ENCODE measurements around the gene ARID5A. TPM values are rescaled to one million over a fixed set of nuclear protein-coding genes. Genes with fewer than 3 reads are reported as not detected.

The ARID5A gene
- total RNA-seq, 4 donors from 2014 or later: 9.8 to 113 (median 18.1) TPM

DNA sequence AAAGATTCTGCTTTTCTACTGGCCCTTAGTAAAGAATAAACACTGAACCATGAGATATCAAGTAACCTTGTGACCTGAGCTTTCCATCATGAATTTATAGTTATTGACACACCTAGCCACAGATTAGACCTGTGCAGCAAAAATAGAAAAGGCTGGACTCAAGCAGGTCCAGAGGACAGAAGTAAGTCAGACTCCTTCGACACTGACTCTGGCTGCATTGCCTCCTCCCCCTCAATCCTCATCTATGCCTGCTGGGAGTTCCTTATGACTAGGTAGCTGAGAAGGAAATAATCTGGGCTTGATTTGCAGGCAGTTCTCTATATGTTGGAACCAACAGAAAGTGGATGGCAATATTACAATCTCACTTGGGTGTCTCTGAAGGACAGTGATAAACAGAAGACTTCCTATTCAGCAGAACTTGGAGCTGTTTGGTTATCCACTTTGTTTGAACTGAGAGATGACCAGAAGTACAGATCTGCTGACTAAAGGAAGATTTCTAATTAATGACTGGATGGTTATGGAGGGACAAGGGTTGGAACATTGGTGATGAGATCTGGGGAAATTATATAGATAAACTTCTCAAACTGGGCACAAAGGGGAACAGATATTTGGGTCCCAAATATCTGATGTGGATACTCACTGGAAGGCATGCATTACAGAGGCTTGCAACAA, 39.4 kb downstream of the ARID5A start:
- Histone ChIP-seq H3K4me1 (no peaks in the 10 kb centered on the region), H3K27me3 (no peaks in the 10 kb centered on the region), H3K27ac (no peak overlapping the region), H3K36me3 (no peaks in the 10 kb centered on the region), H3K4me3 (no peak overlapping the region), H3K9me3 (no peaks in the 10 kb centered on the region)
- intact Hi-C loops (cut with DNase I; ENCODE audit: low total_unique reads): no loop called here
- in situ Hi-C loops (cut with MboI; ENCODE audit: low pct_ligation_motif_present in 1 of 4, low pct_unique_long_range_greater_than_20kb in 1 of 4, low sequenced_read_pairs in 3 of 4): no loop called here
- DNase-seq: no peak
- TF ChIP-seq EP300 (IDR thresholded peaks at IDR 0.05; ENCODE audit: low read depth) (no peak), POLR2A (IDR thresholded peaks at IDR 0.05) (no peak)
- WGBS, 2 donors (ENCODE audit: low coverage in 1 of 2): 83% methylated on average over 1 of the region's 1 CpG; no CpG with 5 or more reads in 1 of the 2 donors

DNA sequence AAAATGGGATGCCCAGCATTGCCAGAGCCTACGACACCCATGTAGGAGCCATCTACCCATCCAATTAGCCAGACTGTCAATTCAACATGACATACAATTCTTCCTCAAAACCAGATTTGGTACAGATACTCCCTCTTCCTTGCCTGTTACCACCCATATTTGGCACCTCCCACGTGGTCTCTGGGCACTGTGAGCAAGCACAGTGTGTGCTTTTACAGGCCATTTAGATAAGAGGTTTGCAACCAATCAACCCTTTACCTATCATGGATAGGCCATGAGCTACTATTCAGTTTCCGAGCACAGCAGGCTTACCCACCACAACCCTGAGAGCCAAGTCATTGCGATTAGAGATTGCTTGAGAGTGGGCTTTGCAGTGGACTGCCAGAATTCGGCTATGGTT, 40.9 kb downstream of the ARID5A start:
- no peaks in the 10 kb centered on the region for H3K4me1 ChIP-seq
- H3K27me3 ChIP-seq: no peaks in the 10 kb centered on the region
- WGBS, 2 donors (ENCODE audit: low coverage in 1 of 2): 86 to 90% methylated on average over 2 to 5 of the region's 5 CpGs
- DNase-seq: no peak
- no peak overlapping the region for H3K27ac ChIP-seq
- intact Hi-C loops (cut with DNase I; ENCODE audit: low total_unique reads) (no loop called here), in situ Hi-C loops (cut with MboI; ENCODE audit: low pct_ligation_motif_present in 1 of 4, low pct_unique_long_range_greater_than_20kb in 1 of 4, low sequenced_read_pairs in 3 of 4) (no loop called here)
- TF ChIP-seq, protein P1, sequence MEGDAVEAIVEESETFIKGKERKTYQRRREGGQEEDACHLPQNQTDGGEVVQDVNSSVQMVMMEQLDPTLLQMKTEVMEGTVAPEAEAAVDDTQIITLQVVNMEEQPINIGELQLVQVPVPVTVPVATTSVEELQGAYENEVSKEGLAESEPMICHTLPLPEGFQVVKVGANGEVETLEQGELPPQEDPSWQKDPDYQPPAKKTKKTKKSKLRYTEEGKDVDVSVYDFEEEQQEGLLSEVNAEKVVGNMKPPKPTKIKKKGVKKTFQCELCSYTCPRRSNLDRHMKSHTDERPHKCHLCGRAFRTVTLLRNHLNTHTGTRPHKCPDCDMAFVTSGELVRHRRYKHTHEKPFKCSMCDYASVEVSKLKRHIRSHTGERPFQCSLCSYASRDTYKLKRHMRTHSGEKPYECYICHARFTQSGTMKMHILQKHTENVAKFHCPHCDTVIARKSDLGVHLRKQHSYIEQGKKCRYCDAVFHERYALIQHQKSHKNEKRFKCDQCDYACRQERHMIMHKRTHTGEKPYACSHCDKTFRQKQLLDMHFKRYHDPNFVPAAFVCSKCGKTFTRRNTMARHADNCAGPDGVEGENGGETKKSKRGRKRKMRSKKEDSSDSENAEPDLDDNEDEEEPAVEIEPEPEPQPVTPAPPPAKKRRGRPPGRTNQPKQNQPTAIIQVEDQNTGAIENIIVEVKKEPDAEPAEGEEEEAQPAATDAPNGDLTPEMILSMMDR (IDR thresholded peaks at IDR 0.05): no peak
- TF ChIP-seq POLR2A (IDR thresholded peaks at IDR 0.05) (no peak), POLR2AphosphoS5 (IDR thresholded peaks at IDR 0.05) (no peak), EP300 (IDR thresholded peaks at IDR 0.05; ENCODE audit: low read depth) (no peak)
- H3K9me3 ChIP-seq: no peaks in the 10 kb centered on the region
- H3K4me3 ChIP-seq: no peak overlapping the region
- H3K36me3 ChIP-seq: no peaks in the 10 kb centered on the region

DNA sequence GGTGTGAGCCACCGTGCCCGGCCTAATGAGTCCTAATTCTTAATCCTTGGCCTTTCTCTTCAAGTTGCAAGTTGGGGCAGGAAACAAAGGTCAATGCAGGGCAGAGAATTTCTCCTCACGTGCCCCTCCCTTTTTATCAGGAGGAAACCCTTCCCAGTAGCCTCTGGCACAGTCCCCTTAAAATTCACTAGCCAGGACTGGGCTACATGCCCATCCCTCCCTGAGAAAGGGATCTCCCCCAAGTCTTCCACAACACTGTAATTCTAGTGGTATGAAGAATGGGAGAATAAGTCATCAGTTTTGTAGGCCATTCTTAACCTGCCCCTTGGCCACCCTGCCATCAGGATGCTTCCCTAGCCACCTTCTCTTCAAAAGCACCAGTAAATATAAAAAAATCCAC, 42.2 kb downstream of the ARID5A start:
- H3K36me3 ChIP-seq: no peaks in the 10 kb centered on the region
- WGBS, 2 donors (ENCODE audit: low coverage in 1 of 2): 82% methylated on average over 3 of the region's 3 CpGs; no CpG with 5 or more reads in 1 of the 2 donors
- no peaks in the 10 kb centered on the region for H3K9me3 ChIP-seq
- no peak for DNase-seq
- intact Hi-C loops (cut with DNase I; ENCODE audit: low total_unique reads) (no loop called here), in situ Hi-C loops (cut with MboI; ENCODE audit: low pct_ligation_motif_present in 1 of 4, low pct_unique_long_range_greater_than_20kb in 1 of 4, low sequenced_read_pairs in 3 of 4) (no loop called here)
- H3K27ac ChIP-seq: no peak overlapping the region
- TF ChIP-seq EP300 (IDR thresholded peaks at IDR 0.05; ENCODE audit: low read depth) (no peak), POLR2AphosphoS5 (IDR thresholded peaks at IDR 0.05) (no peak), POLR2A (IDR thresholded peaks at IDR 0.05) (no peak)
- TF ChIP-seq, protein P1 (IDR thresholded peaks at IDR 0.05): no peak
- H3K4me1 ChIP-seq: no peaks in the 10 kb centered on the region
- H3K27me3 ChIP-seq: no peaks in the 10 kb centered on the region
- no peak overlapping the region for H3K4me3 ChIP-seq

DNA sequence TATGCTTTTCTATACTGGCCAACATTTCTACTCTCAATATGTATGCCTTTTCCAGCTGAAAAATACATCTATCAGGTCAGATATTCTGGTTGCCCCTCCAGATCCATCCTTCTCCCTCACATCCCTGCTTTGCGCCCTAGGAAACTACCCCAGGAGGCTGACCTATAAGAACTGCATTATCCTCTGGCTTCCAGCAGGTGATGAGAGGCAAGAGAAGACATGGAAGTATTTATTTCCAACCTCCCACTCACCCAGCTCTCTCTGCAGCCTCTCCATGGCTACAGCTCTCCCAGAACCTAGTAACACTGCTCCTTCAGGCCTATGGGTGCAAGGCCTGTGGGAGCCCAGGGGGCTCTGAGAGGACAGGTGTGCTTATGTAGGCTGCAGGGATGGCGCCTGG, 42.9 kb downstream of the ARID5A start:
- no peak overlapping the region for H3K4me3 ChIP-seq
- no peaks in the 10 kb centered on the region for H3K27me3 ChIP-seq
- no peaks in the 10 kb centered on the region for H3K4me1 ChIP-seq
- H3K27ac ChIP-seq: no peak overlapping the region
- WGBS, 2 donors (ENCODE audit: low coverage in 1 of 2): 98 to 100% methylated on average over 1 to 2 of the region's 2 CpGs
- H3K9me3 ChIP-seq: no peaks in the 10 kb centered on the region
- intact Hi-C loops (cut with DNase I; ENCODE audit: low total_unique reads): no loop called here
- in situ Hi-C loops (cut with MboI; ENCODE audit: low pct_ligation_motif_present in 1 of 4, low pct_unique_long_range_greater_than_20kb in 1 of 4, low sequenced_read_pairs in 3 of 4): no loop called here
- no peaks in the 10 kb centered on the region for H3K36me3 ChIP-seq
- no peak for DNase-seq
- TF ChIP-seq, protein P1 (IDR thresholded peaks at IDR 0.05): no peak
- TF ChIP-seq POLR2AphosphoS5 (IDR thresholded peaks at IDR 0.05) (no peak), POLR2A (IDR thresholded peaks at IDR 0.05) (no peak), EP300 (IDR thresholded peaks at IDR 0.05; ENCODE audit: low read depth) (no peak)

DNA sequence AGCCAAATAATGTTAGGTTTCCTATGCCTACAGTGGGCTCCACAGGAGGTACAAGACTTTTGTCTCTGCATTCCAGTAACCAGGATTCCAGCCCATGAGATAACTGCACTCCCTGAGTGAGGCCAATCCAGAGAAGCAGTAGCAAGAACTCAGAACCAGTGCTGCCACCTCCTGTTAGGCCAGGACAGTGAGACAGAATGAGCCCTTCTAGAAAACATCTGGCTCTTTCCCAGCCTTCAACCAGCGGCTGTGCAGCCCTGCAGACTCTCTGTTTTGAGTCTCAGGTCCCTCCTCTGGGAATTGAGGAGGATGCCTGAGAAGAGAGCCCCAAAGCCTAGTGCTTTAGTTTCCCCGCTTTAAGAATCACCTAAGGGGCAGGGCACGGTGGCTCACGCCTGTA, 44.2 kb downstream of the ARID5A start:
- 80% methylated on average over 4 of the region's 4 CpGs; no CpG with 5 or more reads in 1 of the 2 donors for WGBS, 2 donors (ENCODE audit: low coverage in 1 of 2)
- Histone ChIP-seq H3K4me3 (no peak overlapping the region), H3K4me1 (no peaks in the 10 kb centered on the region), H3K36me3 (no peaks in the 10 kb centered on the region), H3K27ac (no peak overlapping the region), H3K27me3 (no peaks in the 10 kb centered on the region), H3K9me3 (no peaks in the 10 kb centered on the region)
- in situ Hi-C loops (cut with MboI; ENCODE audit: low pct_ligation_motif_present in 1 of 4, low pct_unique_long_range_greater_than_20kb in 1 of 4, low sequenced_read_pairs in 3 of 4): no loop called here
- DNase-seq: no peak
- intact Hi-C loops (cut with DNase I; ENCODE audit: low total_unique reads): no loop called here
- no peak for TF ChIP-seq EP300 (IDR thresholded peaks at IDR 0.05; ENCODE audit: low read depth)
- TF ChIP-seq POLR2AphosphoS5 (IDR thresholded peaks at IDR 0.05): no peak
- TF ChIP-seq, protein P1 (IDR thresholded peaks at IDR 0.05): no peak
- no peak for TF ChIP-seq POLR2A (IDR thresholded peaks at IDR 0.05)
